AG09319 (cell line): Measurements from ENCODE around the gene RSPH1.

ENCODE experiments used
- DNase-seq: peaks from one replicate; pipeline ENCODE4 v3.0.0-alpha.2; 2010; ENCODE audit warnings: low read depth; ENCODE audit errors: extremely low read depth
- CTCF ChIP-seq: IDR thresholded peaks from 2 replicates; pipeline ENCODE4 v1.5.1; 2011; ENCODE audit warnings: low read depth, mild to moderate bottlenecking, inconsistent platforms, low read length, moderate library complexity

Gene RSPH1

GRCh38 chr21:42495027-42495426 lies 997 bp downstream of the RSPH1 start:
- TF ChIP-seq CTCF = no peak
- no peak for DNase-seq

GRCh38 chr21:42493109-42494060 lies 2.6 kb downstream of the RSPH1 start:
- DNase-seq = no peak
- TF ChIP-seq CTCF = no peak

GRCh38 chr21:42492201-42492600 lies 3.8 kb downstream of the RSPH1 start:
- DNase-seq = no peak
- TF ChIP-seq CTCF = no peak

GRCh38 chr21:42491328-42491727 lies 4.7 kb downstream of the RSPH1 start:
- no peak for DNase-seq
- no peak for TF ChIP-seq CTCF

- no peak for TF ChIP-seq CTCF
- no peak for DNase-seq
Measured at GRCh38 chr21:42490720-42491119, 5.3 kb downstream of the RSPH1 start.

- no peak for DNase-seq
- no peak for TF ChIP-seq CTCF
Measured at GRCh38 chr21:42489991-42490390, 6.0 kb downstream of the RSPH1 start.

- TF ChIP-seq CTCF = no peak
- no peak for DNase-seq
Measured at GRCh38 chr21:42489006-42489563, 6.9 kb downstream of the RSPH1 start.
